NOMO-1 treated with DMSO at 0.1 percent for 48 hours (cell line): ENCODE data around the gene TWIST2.
A peak's percentile ranks its signal among the peaks of the same experiment; 100 is the strongest.

Experiments
- DNase-seq: peaks from one replicate; lab custom pipeline; 2025; ENCODE audit not compliant: unreplicated experiment; lab: John Stamatoyannopoulos, UW

Gene TWIST2

GRCh38 chr2:238872026-238872425 is 24.1 kb downstream of the TWIST2 start:
- DNase-seq: no peak

DNA sequence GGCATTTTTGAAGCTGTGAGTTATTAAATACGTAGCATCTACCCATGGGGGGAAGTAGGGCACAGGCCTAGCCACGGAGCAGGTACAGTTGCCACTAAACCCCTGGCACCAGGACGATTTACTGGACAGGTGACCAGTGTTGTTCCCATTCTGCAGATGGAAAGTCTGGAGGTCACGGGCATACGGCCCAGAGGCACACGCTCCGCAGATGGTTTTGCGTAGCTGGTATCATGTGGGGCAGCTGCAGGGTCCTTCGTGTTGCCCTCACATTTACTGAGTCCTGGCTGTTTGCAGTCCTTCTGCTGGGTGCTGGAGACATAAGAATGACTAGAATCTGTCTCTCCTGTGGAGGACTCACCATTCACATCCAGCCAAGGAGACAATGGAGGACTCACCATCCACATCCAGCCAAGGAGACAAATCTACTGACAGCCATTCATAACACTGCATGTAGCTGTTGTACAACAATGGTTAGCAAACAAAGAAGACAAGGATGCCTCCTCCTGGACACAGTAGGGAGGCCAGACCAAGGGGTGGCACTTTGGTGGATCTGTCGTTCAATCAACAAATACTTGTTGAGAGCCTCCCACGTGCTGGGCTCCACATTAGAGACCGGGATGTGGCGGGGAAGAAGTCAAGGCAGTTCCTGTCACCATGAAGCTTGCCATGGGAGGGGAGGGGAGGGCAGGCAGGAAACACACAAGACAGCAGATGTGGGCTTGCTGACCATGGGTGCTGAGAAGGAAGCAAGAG is 24.9 kb downstream of the TWIST2 start:
- no peak for DNase-seq

- DNase-seq: no peak
These were observed 25.5 kb downstream of the TWIST2 start for GRCh38 chr2:238873381-238873801.

- no peak for DNase-seq
These were observed 26.0 kb downstream of the TWIST2 start for GRCh38 chr2:238873841-238874240.

GRCh38 chr2:238874330-238875050 is 26.6 kb downstream of the TWIST2 start:
- no peak for DNase-seq

GRCh38 chr2:238875101-238875470 is 27.2 kb downstream of the TWIST2 start:
- no peak for DNase-seq

DNA sequence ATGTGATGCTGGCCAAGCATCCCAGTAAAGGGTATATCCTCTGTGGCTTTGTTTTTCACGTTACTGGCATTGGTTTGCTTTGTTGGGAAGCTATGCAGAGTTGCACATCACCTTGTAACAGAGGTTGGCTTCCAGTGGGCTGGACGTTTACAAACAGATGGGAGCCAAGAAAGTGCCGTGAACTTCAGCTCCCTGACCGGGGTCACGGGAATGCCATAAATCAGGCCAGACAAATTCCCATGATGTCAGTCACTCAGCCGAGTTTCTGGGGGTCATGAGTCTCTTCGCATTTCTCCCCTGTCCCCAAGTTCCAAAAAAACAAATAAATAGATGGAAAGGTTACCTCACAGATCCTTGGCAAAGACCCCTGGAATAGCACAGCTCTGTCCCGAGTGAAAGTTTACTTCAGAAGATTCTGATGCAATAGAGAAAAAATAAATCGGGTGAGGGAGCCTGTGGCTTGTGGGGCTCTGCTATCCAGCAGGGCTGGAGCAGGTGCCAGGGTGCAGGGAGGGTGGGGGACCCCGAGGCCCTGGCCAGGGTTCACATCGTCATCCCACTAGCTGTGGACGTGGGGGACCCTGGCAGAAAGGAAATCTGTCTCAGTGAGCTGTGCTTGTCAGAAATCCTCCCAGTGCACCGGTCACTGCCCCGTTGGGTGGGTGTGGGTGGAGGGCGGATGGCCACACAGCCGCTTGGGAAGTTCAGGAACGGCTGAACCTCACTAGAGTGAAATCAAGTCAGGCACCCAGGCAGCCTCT is 27.8 kb downstream of the TWIST2 start:
- no peak for DNase-seq

GRCh38 chr2:238876232-238876630 is 28.3 kb downstream of the TWIST2 start:
- DNase-seq: no peak

DNA sequence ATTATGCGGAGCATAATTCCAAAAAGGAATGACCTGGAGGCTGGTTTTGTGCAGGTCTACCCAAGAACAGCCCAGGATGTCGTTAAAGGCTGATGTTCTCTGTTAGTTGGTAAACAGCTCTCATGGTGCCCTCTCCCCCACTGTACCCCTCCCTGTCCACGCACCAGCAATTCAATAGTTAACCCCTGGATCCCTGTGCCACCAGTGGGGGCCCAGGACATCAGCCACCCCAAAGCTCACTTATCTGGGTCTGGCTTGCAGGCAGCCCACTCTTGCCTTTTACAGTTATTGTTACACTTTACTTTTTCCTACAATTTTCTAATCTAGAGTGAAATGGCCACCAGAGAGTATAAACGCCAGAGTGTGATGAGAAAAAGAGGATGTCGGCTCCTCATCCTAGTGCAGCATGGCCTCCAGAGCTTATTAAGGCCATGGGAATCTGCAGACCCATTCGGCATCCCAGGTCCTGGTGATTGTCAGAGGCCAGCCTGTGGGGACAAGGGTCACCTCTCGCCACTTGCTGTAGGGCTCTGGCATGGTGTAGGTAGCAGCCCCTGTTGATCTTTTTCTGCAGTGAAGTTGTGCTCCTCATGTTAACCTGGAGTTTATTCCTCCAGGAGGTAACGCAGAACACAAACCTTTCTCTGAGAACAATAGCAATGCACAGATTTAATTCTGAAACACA is 30.3 kb downstream of the TWIST2 start:
- DNase-seq: no peak

DNA sequence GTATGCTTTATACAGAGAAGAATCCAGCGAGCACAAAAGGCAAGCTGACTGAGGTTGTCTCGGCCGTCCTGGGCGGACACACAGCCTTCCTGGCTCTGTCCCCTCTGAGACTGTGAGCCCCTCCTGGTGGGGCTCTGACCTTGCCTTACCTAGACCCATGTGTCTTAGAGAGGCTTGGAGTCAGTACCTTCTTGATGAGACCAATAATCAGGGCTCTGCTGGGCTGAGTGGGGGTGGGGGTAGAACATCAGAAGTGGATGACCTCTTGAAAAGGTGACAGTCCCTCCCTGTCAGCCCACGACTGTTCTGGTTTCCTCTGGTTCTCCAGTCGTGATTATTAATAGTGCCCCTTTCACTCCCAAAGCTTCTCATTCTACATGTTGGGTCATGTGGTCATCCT is 31.2 kb downstream of the TWIST2 start:
- no peak for DNase-seq

GRCh38 chr2:238879621-238880377 is 31.9 kb downstream of the TWIST2 start:
- DNase-seq: peak; percentile 20

GRCh38 chr2:238881353-238882081 is 33.6 kb downstream of the TWIST2 start:
- DNase-seq: peak; percentile 49

DNA sequence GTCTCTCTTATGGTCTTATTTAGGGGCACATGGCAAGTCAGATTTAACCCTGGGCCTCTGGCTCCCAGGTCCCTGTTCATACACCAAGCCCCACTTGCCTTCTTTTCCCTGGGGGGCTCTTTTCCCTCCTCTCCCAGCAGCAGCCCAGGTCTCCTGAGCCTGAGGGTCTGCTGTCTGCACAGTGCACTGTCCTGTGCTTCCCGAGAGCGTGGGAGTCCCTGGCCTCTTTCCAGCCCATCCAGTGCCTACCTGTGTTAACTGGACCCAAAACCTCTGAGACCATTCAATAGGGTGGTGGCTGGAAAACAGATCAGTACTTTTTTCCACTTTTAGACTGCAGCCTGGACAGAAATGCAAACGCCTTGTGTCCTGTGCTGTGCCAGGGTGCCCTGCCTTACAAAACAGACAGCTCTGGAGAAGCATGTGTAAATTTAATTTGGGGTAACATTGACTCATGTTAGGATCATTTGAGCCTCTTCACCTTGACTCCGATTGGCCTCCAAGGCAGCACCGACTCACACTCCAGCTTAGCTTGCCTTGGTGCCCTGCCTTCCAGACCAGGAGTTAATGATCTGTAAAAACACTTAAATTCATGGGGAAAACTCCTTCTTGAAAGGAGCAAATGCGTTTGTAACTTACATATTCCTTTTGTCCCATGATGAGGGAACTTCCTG is 34.3 kb downstream of the TWIST2 start:
- DNase-seq: no peak

- DNase-seq: no peak
These were observed 35.6 kb downstream of the TWIST2 start for GRCh38 chr2:238883421-238883901.

DNA sequence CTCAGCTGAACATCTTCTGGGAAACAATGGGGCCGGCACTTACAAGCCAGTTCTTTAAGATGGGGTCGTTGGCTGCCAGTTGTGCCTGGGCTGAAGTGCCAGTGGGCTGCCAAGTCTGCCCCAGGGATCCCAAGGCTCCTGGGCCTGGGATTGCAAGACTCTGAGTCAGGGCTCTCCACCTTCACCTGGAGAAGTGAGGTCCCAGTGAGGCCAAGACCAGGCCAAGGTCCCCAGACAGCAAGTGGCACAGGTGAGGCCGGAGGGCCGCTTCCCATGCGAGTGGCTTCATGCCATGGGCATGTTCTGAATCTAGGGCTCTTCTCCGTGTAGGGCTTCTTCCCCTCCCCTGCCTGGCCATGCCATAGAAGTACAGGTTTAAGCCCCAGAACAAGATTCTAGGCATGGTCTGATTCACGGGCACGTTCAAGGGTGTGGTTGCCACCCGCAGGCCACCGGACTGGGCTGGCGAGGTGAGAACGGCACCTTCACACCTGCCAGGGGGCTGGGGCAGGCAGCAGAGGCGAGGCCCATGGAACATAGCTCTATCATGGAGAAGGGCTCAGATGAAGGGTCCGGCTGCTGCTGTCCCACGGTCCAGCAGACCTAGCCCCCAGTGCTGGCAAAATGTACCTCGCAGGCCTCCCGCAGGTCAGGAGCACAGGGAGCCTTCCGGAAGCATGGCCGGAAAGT is 36.4 kb downstream of the TWIST2 start:
- DNase-seq: no peak

- no peak for DNase-seq
These were observed 37.0 kb downstream of the TWIST2 start for GRCh38 chr2:238884812-238885408.

DNA sequence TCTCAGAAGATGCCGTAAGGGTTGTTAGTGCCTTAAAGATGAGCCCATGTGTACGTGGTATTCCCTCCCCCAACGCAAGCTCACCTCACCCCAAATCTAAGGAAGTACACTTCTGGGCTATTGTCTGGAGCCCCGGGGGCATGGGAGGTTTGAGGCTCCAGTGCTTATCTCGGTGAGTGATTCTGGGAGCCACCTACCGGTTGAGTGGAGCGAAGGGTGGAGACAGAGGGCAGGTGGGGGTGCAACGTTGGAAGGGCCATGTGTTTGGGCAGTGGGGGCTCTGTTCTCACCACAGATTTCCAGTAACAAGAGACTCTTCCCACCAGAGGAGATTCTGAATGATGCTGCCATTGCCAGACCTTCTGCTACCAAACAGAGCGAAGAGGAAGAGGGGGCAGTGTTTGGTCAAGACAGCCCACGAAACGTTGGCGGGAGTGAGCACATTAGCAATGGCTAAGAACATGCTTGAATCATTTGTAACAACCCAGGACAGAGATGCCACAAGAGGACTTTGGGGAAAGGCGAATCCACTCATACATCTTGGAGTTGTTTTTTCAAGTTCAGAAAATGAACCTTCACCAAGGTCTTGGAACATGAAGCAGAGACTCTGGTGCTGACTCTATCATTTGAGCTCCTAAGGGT is 38.7 kb downstream of the TWIST2 start:
- no peak for DNase-seq

- no peak for DNase-seq
These were observed 39.7 kb downstream of the TWIST2 start for GRCh38 chr2:238887616-238888015.
